HEK293T (cell line): ENCODE data around the gene MAST3.
"Not testable (repeated sequence)": the region's sequence is repeated elsewhere in the genome, so short reads cannot be mapped to it uniquely, and the experiment has no call there.

Experiments
- CTCF ChIA-PET: fragments of 350-600 bp; formaldehyde crosslinking; extraction: SDS; loops from one replicate; lab custom pipeline; 2021; ENCODE audit warnings: antibody characterized with exemption, inconsistent platforms; lab: Yijun Ruan, JAX
- POLR2A ChIA-PET: fragments of 350-600 bp; formaldehyde crosslinking; extraction: SDS; loops from one replicate; lab custom pipeline; 2020; ENCODE audit warnings: antibody characterized with exemption, inconsistent platforms; lab: Yijun Ruan, JAX
- DNase-seq: peaks from one replicate; pipeline ENCODE4 v3.0.0; 2012; ENCODE audit warnings: mixed read lengths; ENCODE audit errors: extremely low spot score
- ARNT ChIP-seq: fragments of 450-650 bp; IDR thresholded peaks from 2 replicates; pipeline ENCODE4 v1.6.1; 2017; ENCODE audit warnings: mild to moderate bottlenecking
- BHLHE40 ChIP-seq: fragments of 450-650 bp; IDR thresholded peaks from 2 replicates; pipeline ENCODE4 v1.6.1; 2016; ENCODE audit warnings: mild to moderate bottlenecking, moderate library complexity, borderline replicate concordance
- CTBP1 ChIP-seq: fragments of 450-650 bp; IDR thresholded peaks from 2 replicates; pipeline ENCODE4 v1.6.1; 2016; ENCODE audit warnings: borderline replicate concordance
- ELF4 ChIP-seq: fragments of 450-650 bp; IDR thresholded peaks from 2 replicates; pipeline ENCODE4 v1.6.1; 2017; ENCODE audit warnings: antibody characterized with exemption
- FOXA1 ChIP-seq: fragments of 450-650 bp; IDR thresholded peaks from 2 replicates; pipeline ENCODE4 v1.6.1; 2016; ENCODE audit warnings: mild to moderate bottlenecking
- FOXK2 ChIP-seq: fragments of 450-650 bp; IDR thresholded peaks from 2 replicates; pipeline ENCODE4 v1.6.1; 2016; ENCODE audit warnings: mild to moderate bottlenecking
- FOXM1 ChIP-seq: fragments of 450-650 bp; IDR thresholded peaks from 2 replicates; pipeline ENCODE4 v1.6.1; 2017; ENCODE audit warnings: mild to moderate bottlenecking, borderline replicate concordance
- HDGF ChIP-seq: fragments of 450-650 bp; IDR thresholded peaks from 2 replicates; pipeline ENCODE4 v1.6.1; 2017; ENCODE audit warnings: antibody characterized with exemption, borderline replicate concordance
- L3MBTL2 ChIP-seq: fragments of 450-650 bp; conservative IDR thresholded peaks from 2 replicates; pipeline ENCODE4 v1.6.1; 2016; ENCODE audit warnings: mild to moderate bottlenecking
- LEF1 ChIP-seq: fragments of 450-650 bp; IDR thresholded peaks from 2 replicates; pipeline ENCODE4 v1.6.1; 2017; ENCODE audit warnings: mild to moderate bottlenecking, borderline replicate concordance
- NFRKB ChIP-seq: fragments of 450-650 bp; IDR thresholded peaks from 2 replicates; pipeline ENCODE4 v1.6.1; 2016; ENCODE audit warnings: mild to moderate bottlenecking, moderate library complexity
- SP1 ChIP-seq: fragments of 450-650 bp; IDR thresholded peaks from 2 replicates; pipeline ENCODE4 v1.6.1; 2017
- SUZ12 ChIP-seq: fragments of 450-650 bp; IDR thresholded peaks from 2 replicates; pipeline ENCODE4 v1.6.1; 2016; ENCODE audit warnings: mild to moderate bottlenecking
- TARDBP ChIP-seq: fragments of 450-650 bp; IDR thresholded peaks from 2 replicates; pipeline ENCODE4 v1.6.1; 2016
- ZNF384 ChIP-seq: fragments of 450-650 bp; IDR thresholded peaks from 2 replicates; pipeline ENCODE4 v1.6.1; 2016
- TF ChIP-seq, protein P1 (sequence below): fragments of 450-650 bp; IDR thresholded peaks from 2 replicates; pipeline ENCODE4 v1.6.1; 2016

The MAST3 gene

DNA sequence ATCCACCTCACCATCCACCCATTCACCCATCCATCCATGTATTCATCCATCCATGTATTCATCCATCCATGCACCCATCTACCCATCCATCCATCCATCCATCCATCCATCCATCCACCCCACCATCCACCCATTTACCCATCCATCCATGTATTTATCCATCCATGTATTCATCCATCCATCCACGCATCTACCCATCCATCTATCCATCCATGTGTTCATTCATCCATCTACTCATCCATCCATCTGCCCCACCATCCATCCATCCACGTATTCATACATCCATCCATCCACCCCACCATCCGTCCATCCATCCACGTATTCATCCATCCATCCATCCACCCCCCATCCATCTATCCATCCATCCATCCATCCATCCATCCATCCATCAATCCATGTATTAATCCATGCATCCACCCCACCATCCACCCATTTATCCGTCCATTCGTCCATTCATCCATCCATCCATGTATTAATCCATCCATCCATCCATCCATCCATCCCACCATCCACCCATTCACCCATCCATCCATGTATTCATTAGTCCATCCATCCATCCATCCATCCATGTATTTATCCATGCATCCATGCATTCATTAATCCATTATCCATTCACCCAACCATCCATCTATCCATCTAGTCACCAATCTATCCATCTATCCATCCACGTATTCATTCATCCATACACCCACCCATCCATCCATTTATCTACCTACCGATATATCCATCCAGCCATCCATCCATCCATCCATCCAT lies 13.5 kb upstream of the MAST3 start:
- no peak for DNase-seq
- POLR2A ChIA-PET, result no interaction called here
- CTCF ChIA-PET, result no interaction called here
- TF ChIP-seq FOXA1 (no peak), FOXK2 (no peak), ELF4 (no peak), SUZ12 (no peak), L3MBTL2 (no peak), HDGF (no peak), TARDBP (no peak), NFRKB (no peak), BHLHE40 (no peak), SP1 (no peak)
- TF ChIP-seq, protein P1, sequence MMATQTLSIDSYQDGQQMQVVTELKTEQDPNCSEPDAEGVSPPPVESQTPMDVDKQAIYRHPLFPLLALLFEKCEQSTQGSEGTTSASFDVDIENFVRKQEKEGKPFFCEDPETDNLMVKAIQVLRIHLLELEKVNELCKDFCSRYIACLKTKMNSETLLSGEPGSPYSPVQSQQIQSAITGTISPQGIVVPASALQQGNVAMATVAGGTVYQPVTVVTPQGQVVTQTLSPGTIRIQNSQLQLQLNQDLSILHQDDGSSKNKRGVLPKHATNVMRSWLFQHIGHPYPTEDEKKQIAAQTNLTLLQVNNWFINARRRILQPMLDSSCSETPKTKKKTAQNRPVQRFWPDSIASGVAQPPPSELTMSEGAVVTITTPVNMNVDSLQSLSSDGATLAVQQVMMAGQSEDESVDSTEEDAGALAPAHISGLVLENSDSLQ, result no peak

DNA sequence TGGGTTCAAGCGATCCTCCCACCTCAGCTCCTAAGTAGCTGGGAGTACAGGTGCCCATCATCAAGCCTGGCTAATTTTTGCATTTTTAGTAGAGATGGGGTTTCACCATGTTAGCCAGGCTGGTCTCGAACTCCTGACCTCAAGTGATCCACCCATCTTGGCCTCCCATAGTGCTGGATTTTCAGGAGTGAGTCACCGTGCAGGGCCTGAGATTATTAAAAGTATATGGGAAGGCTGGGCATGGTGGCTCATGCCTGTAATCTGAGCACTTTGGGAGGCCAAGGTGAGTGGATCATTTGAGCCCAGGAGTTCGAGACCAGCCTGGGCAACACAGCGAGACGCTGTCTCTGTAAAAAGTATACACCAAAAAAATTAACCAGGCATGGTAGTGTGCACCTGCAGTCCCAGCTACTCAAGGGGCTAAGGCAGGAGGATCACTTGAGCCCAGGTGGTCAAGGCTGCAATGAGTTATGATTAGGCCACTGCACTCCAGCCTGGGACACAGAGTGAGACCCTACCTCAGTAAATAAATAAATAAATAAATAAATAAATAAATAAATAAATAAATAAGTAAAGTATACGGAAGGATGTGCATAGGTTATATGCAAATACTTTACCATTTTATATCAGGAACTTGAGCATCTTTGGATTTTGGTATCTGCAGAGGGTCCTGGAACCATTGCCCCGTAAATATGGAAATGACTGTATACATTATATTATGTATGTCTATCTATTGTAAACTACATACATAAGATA lies 11.7 kb upstream of the MAST3 start:
- TF ChIP-seq ELF4, result no peak
- TF ChIP-seq NFRKB, result no peak
- no peak for TF ChIP-seq ARNT
- no peak for TF ChIP-seq HDGF
- no peak for TF ChIP-seq TARDBP
- TF ChIP-seq SP1, result no peak
- no peak for TF ChIP-seq ZNF384
- TF ChIP-seq, protein P1, result no peak
- TF ChIP-seq SUZ12, result no peak
- TF ChIP-seq FOXA1, result no peak
- no peak for TF ChIP-seq CTBP1
- no peak for DNase-seq
- ChIA-PET CTCF (no interaction called here), POLR2A (no interaction called here)

DNA sequence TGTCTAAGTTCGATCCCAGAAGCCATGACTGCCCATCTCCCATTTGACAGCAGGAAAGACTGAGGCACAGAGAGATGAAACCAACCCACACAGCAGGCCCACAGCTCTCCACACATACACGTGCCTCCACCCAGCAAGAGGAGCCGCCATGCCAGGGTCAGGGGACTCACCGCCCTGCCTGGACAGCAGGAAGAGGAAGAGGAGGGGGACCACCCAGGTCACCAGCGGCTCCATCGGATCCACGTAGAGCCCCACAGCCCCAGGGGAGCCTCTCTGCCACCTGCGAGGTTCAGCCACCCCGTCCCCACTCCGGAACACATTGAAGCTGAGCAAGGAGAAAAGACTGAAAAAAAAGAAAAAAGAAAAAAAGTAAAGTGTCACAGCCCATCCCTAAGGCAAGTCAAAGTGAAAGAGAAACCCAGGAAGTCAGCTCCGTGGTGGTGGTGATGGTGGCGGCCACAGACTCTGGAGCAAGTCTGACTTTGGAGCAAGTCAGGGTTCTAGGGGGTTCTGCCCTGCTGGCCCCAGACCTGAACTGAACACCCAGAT lies 10.9 kb upstream of the MAST3 start, which contains the start of gene IL12RB1:
Gene IL12RB1 (minus strand): TSS at position 345 of the 549 bp plus-strand sequence. CDS start 111 bp downstream, at position 234.
- no peak for DNase-seq
- POLR2A ChIA-PET, result no interaction called here
- TF ChIP-seq ARNT (no peak), FOXA1 (no peak), LEF1 (no peak), FOXK2 (no peak), FOXM1 (no peak), BHLHE40 (no peak), ELF4 (no peak), NFRKB (no peak), SUZ12 (no peak), HDGF (no peak), ZNF384 (no peak)
- TF ChIP-seq, protein P1, result no peak
- CTCF ChIA-PET, result no interaction called here

DNA sequence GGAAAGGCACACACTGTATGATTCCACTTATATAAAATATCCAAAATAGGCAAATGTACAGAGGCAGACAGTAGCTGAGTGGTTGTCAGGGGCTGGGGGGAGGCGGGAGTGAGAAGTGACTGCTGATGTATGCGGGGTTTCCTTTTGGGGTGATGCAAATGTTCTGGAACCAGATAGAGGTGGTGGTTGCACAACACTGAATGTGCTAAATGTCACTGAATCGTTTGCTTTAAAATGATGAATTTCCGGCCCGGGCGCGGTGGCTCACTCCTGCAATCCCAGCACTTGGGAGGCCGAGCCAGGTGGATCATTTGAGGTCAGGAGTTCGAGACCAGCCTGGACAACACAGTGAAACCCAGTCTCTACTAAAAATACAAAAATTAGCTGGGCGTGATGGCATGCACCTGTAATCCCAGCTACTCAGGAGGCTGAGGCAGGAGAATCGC lies 8.5 kb upstream of the MAST3 start:
- CTCF ChIA-PET, POLR2A ChIA-PET, DNase-seq: not testable (repeated sequence)

DNA sequence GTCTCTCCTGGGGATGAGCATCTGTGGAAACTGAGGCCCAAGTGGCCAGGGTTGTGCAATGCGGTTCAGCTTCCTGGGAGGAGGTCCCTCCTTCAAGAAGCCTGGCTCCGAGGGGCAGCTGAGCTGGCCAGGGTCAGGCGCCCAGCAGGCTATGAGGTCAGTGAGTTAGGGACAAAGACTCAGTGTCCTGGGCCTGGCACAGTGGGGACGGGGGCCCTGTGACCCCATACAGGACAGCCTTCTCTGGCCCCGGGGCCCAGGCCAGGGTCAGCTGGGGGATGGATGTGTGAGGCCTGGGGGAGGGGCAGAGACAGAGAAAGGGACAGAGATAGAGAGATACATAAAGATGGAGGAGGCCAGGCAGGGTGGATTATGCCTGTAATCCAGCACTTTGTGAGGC lies 7.9 kb upstream of the MAST3 start:
- ChIA-PET CTCF (no interaction called here), POLR2A (no interaction called here)
- DNase-seq, result no peak
- TF ChIP-seq FOXM1 (no peak), SUZ12 (no peak), ELF4 (no peak), NFRKB (no peak), LEF1 (no peak), HDGF (no peak), BHLHE40 (no peak)

DNA sequence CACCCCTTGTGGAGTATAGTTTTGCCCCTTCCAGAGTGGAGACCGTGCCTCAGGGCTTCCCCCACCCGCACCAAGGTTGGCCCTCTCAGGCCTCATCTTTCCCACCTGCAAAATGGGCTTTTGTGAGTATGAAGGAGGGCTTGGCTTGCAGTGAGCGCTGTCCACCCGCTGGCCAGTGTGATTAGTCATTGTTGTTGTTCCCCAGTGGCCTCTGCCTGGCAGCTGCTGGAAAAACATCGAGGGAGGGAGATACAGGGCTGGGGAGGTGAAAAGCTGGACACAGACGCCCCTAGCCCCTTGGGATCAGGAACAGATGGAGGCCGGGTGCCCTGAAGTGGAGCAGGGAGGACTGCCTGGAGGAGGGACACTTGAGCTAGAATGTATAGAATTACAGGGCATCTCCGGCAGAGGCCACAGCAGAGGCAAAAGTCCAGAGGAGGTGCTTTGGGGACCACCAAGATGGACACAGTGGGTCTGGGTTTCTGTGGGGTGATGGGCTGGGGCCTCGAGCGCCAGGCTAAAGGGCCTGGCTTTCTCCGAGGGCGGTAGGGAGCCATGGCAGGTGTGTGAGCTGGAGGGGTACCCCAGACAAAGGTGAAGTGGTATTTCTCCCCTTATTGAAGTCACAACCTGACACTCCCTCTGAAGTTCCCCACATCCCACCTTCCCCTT lies 6.9 kb upstream of the MAST3 start:
- ChIA-PET CTCF (no interaction called here), POLR2A (interaction anchor here (0.8 kb wide), 1 partner anchor 134 kb away, joined by 3 read pairs; no protein-coding TSS in a partner anchor)
- TF ChIP-seq CTBP1 (no peak), FOXK2 (no peak), HDGF (no peak), LEF1 (no peak), ZNF384 (no peak), NFRKB (no peak), SP1 (no peak), BHLHE40 (no peak), ARNT (no peak), TARDBP (no peak), FOXA1 (no peak)
- TF ChIP-seq, protein P1, result no peak
- DNase-seq, result no peak
